ENCODE results near the gene CDH13. TPM values are rescaled to one million over a fixed set of nuclear protein-coding genes. Genes with fewer than 3 reads are reported as not detected.
A peak's percentile ranks its signal among the peaks of the same experiment; 100 is the strongest.

CDH13 gene
- total and polyA plus RNA-seq, 9 of the 15 experiments (the other 6 are each of a cell fraction or from before 2014, with no cell fraction given) = 0.03 TPM; not detected in 8

- TF ChIP-seq BCLAF1 (IDR thresholded peaks at IDR 0.05; ENCODE audit: borderline replicate concordance in 1 of 2, control insufficient read depth in 1 of 2, low read depth in 2 of 2, low read length in 1 of 2) (no peak), E2F3 (CRISPR knock-in tag; IDR thresholded peaks at IDR 0.05) (no peak), CREM (IDR thresholded peaks at IDR 0.05; ENCODE audit: low read depth) (peak; percentile 77), CBX2 (IDR thresholded peaks at IDR 0.05; ENCODE audit: insufficient read depth, low read length, poor library complexity, severe bottlenecking) (no peak), NFYB (IDR thresholded peaks at IDR 0.05; ENCODE audit: extremely low read depth, insufficient read length) (peak; percentile 52), KAT2B (IDR thresholded peaks at IDR 0.05; ENCODE audit: low read depth, low read length) (no peak), ATF1 (CRISPR knock-in tag; IDR thresholded peaks at IDR 0.05) (no peak), ATF1 (tag; IDR thresholded peaks at IDR 0.05) (peak; percentile 81), TSHZ1 (CRISPR knock-in tag; IDR thresholded peaks at IDR 0.05) (no peak), BRF2 (IDR thresholded peaks at IDR 0.05; ENCODE audit: borderline replicate concordance, insufficient read depth, insufficient read length) (no peak), FOXO4 (CRISPR knock-in tag; IDR thresholded peaks at IDR 0.05) (no peak), SREBF1 (IDR thresholded peaks at IDR 0.05; ENCODE audit: borderline replicate concordance, low read depth, low read length) (no peak), BHLHE40 (IDR thresholded peaks at IDR 0.05; ENCODE audit: low read length) (peak; percentile 83), CHD2 (IDR thresholded peaks at IDR 0.05; ENCODE audit: low read depth, low read length) (no peak), SREBF2 (CRISPR knock-in tag; IDR thresholded peaks at IDR 0.05) (no peak), ZZZ3 (IDR thresholded peaks at IDR 0.05) (no peak), ELF2 (CRISPR knock-in tag; IDR thresholded peaks at IDR 0.05) (no peak)
Measured at GRCh38 chr16:83713597-83713996, 1086.8 kb downstream of the CDH13 start (continued).

Data from K562 (cell line).